ENCODE data around the gene RAD9A. TPM values are rescaled to one million over a fixed set of nuclear protein-coding genes. Genes with fewer than 3 reads are reported as not detected.

Gene RAD9A
- total RNA-seq, 6 donors from 2014 or later: 20.4 to 115 (median 28.2) TPM

GRCh38 chr11:67366961-67367760 lies 24.6 kb upstream of the RAD9A start:
- WGBS, 2 donors: 34 to 50% methylated on average over 5 to 25 of the region's 25 CpGs
- H3K4me3 ChIP-seq: no peak overlapping the region
- DNase-seq: peak in 1 of 2 donors; percentile 88
- peak overlapping the region; percentile 12 to 77 (median 54) for H3K27ac ChIP-seq
- no peaks in the 10 kb centered on the region for H3K27me3 ChIP-seq
- H3K36me3 ChIP-seq: peaks cover 0 to 13% (median 4%) of the 10 kb centered on the region in 4 donors
- peak in 1 of 2 donors; percentile 10 for ATAC-seq (ENCODE audit: low FRiP score in 2 of 2)
- TF ChIP-seq CTCF (IDR thresholded peaks at IDR 0.05) (no peak), POLR2AphosphoS5 (IDR thresholded peaks at IDR 0.05) (peak in 1 of 2 donors; percentile 33)
- H3K4me1 ChIP-seq: peaks cover 48 to 69% (median 56%) of the 10 kb centered on the region in 4 donors
- no peaks in the 10 kb centered on the region for H3K9me3 ChIP-seq

- H3K4me3 ChIP-seq: no peak overlapping the region
Observed at GRCh38 chr11:67367761-67368227, 24.0 kb upstream of the RAD9A start.

GRCh38 chr11:67368621-67369020 lies 23.2 kb upstream of the RAD9A start:
- Histone ChIP-seq H3K4me3 (no peak overlapping the region), H3K27ac (peak overlapping the region in 1 of 4 donors; percentile 98), H3K36me3 (peaks cover 0 to 13% (median 4%) of the 10 kb centered on the region in 4 donors), H3K9me3 (no peaks in the 10 kb centered on the region), H3K4me1 (peaks cover 50 to 79% (median 58%) of the 10 kb centered on the region in 4 donors), H3K27me3 (no peaks in the 10 kb centered on the region)
- ATAC-seq (ENCODE audit: low FRiP score in 2 of 2): no peak
- TF ChIP-seq POLR2AphosphoS5 (IDR thresholded peaks at IDR 0.05): no peak
- no peak for TF ChIP-seq EP300 (IDR thresholded peaks at IDR 0.05)
- no peak for TF ChIP-seq POLR2A (IDR thresholded peaks at IDR 0.05)
- TF ChIP-seq CTCF (IDR thresholded peaks at IDR 0.05): no peak
- WGBS, 2 donors: 62 to 68% methylated on average over 3 of the region's 3 CpGs
- DNase-seq: no peak

More at GRCh38 chr11:67367761-67368227, 24.0 kb upstream of the RAD9A start:
- Histone ChIP-seq H3K4me1 (peaks cover 49 to 74% (median 57%) of the 10 kb centered on the region in 4 donors), H3K27ac (peak overlapping the region in 3 of 4 donors; percentile 30 to 77 (median 42)), H3K36me3 (peaks cover 0 to 13% (median 4%) of the 10 kb centered on the region in 4 donors), H3K9me3 (no peaks in the 10 kb centered on the region), H3K27me3 (no peaks in the 10 kb centered on the region)
- TF ChIP-seq POLR2AphosphoS5 (IDR thresholded peaks at IDR 0.05) (no peak), EP300 (IDR thresholded peaks at IDR 0.05) (no peak), POLR2A (IDR thresholded peaks at IDR 0.05) (no peak), CTCF (IDR thresholded peaks at IDR 0.05) (no peak)
- WGBS, 2 donors: 42 to 55% methylated on average over 7 of the region's 7 CpGs
- DNase-seq (no peak), ATAC-seq (ENCODE audit: low FRiP score in 2 of 2) (no peak)

- Histone ChIP-seq H3K36me3 (peaks cover 0 to 12% (median 2%) of the 10 kb centered on the region in 4 donors), H3K27me3 (no peaks in the 10 kb centered on the region), H3K4me3 (no peak overlapping the region), H3K9me3 (no peaks in the 10 kb centered on the region), H3K4me1 (peaks cover 57 to 85% (median 64%) of the 10 kb centered on the region in 4 donors), H3K27ac (peak overlapping the region in 3 of 4 donors; percentile 24 to 98 (median 69))
- whole genome bisulfite sequencing, 2 donors: 80 to 82% methylated on average over 8 of the region's 8 CpGs
- no peak for DNase-seq
- ATAC-seq (ENCODE audit: low FRiP score in 2 of 2): no peak
- TF ChIP-seq POLR2AphosphoS5 (IDR thresholded peaks at IDR 0.05): no peak
- no peak for TF ChIP-seq POLR2A (IDR thresholded peaks at IDR 0.05)
- TF ChIP-seq EP300 (IDR thresholded peaks at IDR 0.05): no peak
- TF ChIP-seq CTCF (IDR thresholded peaks at IDR 0.05): no peak
Observed at GRCh38 chr11:67369275-67369674, 22.5 kb upstream of the RAD9A start.
